ENCODE data around the gene MACROD1.

MACROD1 gene, protein sequence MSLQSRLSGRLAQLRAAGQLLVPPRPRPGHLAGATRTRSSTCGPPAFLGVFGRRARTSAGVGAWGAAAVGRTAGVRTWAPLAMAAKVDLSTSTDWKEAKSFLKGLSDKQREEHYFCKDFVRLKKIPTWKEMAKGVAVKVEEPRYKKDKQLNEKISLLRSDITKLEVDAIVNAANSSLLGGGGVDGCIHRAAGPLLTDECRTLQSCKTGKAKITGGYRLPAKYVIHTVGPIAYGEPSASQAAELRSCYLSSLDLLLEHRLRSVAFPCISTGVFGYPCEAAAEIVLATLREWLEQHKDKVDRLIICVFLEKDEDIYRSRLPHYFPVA

DNA sequence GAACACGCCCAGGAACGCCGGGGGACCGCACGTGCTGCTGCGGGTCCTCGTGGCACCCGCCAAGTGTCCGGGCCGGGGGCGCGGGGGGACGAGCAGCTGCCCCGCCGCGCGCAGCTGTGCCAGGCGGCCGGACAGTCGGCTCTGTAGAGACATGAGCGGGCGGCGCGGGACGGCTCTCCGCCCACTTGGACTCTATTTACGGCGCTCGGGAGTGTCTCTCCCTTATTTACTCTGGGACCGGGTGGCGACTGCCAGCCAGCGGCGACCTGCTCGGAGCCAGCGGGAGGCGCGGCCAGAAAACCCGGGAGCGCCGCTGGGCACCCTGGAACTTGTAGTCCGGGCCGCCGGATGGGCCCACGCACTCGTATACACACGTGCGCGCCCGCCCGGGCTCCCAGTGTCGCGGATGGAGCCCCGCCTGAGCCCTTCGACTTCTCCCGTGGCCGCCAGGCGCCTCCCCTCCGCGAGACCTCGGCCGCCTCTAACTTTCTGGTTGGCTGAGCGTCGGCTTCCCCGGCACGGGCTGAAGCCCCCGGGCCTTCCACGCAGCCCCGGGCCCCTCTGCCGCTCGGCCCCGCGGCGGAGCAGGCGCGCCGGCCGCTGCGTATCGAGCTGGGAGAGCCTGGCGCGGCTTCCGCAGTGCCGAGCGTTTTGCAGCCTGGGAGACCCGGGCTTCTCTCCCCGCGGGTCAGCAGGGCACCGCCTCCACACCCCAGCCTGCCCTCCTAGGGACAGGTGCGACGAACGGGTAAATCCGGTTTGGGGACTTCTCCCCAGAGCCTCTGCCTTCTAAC, at the start of gene MACROD1:
TSS of gene MACROD1 (minus strand) at position 272 of the 794 bp plus-strand sequence. CDS start at position 153, 119 bp downstream.
- DNase-seq = peak; percentile 74

DNA sequence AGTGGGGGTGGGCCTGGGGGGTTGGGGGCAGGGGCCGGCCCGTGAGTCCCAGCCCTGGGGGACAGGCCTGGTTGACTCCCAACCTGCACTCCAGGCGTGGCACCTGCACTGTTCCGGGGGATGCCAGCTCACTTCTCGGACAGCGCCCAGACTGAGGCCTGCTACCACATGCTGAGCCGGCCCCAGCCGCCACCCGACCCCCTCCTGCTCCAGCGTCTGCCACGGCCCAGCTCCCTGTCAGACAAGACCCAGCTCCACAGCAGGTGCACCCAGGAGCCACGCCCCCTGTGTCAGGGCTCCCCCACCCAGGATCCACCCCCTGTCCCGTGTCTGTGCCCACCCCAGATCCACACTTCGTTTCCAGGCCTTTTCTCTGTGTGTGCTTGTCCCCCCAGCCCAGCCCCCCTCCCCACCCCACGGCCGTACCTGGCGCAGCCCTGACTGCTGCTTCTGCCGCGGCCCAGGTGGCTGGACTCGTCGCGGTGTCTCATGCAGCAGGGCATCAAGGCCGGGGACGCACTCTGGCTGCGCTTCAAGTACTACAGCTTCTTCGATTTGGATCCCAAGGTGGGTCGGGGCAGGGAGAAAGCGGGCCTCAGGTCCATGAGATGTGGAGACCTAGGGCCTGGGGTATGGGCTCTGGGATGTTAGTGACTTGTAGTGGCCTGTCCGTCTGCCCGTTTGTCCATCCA, 45.4 kb upstream of the MACROD1 start:
- DNase-seq = no peak

DNA sequence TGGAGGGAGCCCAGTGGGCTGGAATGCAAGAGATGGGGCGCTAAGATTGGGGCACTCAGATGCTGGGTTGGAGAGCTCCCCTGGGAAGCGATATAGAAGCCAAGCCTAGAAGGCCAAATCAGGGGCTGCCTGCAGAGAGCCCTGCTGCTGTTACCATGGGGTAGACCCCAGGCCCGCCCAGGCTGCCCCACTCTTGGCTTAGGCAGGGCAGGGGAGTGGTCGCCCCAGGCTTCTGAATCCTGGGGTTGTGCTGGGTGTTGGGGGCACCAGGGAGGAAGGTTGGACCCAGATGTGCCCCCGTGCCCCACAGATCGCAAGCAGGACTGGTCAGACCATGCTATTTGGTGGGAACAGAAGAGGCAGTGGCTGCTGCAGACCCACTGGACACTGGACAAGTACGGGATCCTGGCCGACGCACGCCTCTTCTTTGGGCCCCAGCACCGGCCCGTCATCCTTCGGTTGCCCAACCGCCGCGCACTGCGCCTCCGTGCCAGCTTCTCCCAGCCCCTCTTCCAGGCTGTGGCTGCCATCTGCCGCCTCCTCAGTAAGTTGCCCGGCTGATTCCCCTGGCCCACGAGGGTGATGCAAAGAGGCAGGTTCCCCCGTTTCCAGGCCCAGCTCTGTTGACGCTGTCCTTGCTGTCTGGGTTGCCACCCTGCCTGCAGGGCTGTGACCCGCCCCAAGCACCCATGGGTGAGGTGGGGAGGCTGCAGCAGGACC, 44.5 kb upstream of the MACROD1 start:
- no peak for DNase-seq

DNA sequence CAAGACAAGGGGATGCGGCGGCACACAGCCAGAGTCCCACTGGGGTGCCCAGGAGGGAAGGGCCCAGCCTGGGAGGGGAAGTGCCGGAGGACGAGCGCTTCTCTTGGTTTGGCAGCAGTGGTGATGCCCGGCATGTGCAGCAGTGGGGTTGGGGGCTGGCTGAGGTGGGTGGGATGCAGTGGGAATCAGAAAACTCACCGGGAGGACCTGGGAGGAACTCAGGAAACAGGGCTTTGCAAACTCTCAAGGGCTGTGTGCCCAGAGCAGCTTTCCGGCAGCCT, 43.6 kb upstream of the MACROD1 start:
- no peak for DNase-seq

DNA sequence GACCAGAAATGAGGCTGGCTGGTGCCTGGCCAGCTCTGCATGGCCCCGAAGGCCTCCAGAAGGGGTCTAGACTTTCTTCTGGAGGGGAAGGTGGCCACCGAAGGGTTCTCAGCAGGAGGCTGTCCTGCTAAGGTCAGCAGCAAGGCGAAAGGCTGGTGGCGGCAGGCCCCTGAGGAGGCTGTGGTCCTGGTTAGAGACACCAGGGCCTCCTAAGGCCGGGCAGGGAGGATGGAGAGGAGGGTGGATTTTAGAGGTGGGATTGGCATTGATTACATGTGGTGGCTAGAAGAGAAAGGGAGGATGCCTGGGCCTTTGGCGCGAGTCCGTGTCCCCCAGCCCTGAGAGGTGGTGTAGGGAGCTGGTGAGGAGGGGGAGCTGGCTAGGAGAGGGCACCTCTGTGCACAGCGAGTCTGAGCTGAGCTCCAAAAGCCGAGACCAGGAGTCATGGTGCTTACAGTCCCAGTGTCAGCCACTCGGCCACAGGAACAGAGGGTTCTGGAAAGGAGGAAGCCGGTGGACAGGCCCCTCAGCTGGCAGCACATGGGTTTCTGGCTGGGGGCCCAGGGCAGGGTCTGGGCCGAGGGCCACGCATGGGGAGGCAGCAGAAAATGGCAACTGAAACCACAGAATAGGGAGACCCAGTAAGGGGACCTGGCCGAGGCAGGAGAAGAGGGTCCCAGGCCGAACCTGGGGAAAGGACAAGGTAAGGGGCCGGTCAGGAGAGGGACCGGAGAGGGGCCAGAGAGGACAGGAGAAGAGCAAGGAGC, 43.1 kb upstream of the MACROD1 start:
- no peak for DNase-seq

DNA sequence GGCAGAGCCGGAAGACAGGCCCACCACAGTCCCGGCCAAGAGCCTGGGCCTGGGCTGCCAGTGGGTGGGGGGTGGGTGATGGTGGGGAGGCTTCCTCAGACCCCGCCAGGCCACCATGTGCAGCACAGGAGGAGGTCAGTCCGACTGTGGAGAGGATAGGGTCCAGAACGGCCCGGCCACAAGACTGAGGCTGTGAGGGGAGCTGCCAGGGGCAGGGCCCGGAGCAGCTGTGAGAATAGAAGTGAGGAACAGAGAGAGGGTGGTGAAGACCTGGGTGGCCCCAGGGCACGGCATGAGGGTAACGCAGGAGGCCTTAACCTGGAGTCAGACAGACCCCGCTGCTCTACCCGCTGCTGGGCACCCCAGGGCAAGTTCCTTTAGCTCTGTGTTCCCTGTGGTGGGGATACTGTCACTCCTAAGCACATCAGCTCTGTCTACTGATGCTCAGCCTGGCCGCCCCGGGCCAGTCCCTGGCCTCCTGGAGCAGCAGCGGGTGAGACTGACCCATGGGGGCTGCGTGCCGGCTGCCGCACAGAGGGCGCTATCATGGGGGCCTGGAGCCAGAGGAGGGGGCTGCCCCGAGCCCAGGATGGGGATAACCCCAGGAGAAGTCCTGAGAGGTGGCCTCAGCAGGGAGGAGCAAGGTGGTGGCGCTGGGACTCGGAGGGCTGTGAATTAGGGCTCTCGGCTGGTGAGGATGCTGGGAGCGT, 42.3 kb upstream of the MACROD1 start:
- no peak for DNase-seq

DNA sequence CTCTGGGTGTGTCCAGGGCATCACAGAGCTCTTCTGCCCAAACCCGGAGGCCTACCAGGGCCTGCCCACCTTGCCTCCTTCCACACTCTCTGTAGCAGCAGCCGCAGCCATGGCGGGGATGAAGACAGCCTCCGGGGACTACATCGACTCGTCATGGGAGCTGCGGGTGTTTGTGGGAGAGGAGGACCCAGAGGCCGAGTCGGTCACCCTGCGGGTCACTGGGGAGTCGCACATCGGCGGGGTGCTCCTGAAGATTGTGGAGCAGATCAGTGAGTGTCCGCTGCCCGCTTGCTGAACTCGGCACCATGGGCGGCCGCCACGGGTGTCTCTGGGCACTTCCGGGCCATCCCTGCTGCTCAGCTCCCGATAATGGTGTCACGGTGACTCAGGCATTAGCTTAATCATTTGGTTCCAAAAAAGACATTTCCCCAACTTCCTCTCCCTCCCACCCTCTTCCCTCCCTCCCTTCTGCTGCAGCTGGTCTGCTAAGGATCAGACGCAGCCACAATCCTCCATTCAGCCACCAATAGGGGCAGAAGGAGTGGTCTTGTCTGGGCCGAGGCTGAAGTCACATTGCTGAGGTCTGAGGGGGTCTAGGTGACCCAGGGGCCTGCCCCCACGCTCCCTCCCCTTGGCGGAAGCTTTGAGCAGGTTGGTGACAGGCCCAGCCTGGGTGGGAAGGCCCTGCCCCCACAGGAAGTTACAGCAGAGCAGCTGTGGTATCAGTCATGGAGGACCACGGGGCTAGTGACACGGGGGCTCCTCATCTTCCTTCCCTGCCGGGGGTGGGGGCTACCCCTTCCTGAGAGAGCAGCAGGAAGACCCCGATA, 41.6 kb upstream of the MACROD1 start:
- DNase-seq = peak; percentile 76

DNA sequence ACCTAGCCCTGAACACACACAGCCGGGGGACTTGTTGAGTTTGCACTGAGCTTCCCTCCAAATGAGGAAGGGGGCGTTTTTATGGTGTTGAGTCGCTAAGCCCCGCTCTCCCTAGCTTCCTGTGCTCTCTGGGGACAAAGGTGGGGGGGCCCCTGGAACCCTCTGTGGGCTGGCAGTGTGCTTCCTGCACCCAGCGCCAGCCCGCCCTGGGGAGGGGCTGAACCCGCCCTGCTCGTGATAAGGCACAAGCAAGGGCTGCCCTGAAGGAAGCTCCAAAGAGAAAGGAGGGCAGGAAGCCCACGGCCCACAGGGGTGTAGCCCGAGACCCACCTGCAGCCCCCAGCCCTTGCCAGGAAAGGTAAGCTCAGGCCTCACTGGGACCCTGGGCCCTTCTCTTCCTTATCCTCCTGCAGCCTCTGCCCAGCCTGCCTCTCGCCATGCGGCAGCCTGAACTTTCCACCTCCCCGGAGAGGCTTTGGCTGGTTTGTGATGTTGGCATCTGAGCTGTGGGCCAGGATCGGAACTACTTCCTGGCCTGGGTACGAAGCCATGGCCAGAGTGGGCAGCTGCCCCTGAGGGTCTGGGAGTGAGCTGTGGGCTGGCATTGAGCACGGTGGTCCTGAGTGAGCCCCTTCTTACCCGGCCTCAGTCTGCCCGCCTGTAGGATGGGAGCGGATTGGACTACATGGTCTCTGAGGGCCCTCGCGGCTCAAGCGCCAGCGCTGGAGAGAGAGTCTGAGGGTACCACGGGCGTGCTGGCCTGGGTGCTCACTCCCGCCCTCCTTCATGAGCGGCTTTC, 40.7 kb upstream of the MACROD1 start, which contains the start of gene FERMT3:
TSS of gene FERMT3 (plus strand) at position 265 of the 799 bp plus-strand sequence. CDS start 644 bp downstream, outside the sequence.
- peak; percentile 64 for DNase-seq

DNA sequence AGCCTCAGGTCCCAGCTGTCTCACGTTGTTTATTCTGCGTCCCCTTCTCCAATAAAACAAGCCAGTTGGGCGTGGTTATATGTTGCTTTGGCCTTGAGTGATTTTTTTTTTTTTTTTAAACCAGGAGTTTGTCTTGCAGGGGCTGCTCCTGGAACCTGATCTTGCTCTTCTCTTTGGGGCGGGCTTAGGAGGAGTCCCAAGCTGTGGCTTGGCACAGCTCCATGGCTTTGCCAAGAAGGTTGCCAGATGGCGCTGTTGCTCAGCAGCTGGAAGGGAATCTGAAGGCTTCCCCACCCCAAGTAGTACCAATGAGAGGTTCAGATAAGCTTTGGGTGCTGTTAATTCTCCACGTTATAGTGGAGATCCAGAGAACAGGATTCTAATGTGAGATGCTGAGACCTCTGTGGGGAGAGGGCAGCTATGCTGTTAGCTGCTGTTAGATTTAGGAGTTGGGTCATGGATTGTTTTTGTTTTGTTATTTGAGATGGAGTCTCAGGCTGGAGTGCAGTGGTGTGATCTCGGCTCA, 38.6 kb upstream of the MACROD1 start:
- peak; percentile 72 for DNase-seq

DNA sequence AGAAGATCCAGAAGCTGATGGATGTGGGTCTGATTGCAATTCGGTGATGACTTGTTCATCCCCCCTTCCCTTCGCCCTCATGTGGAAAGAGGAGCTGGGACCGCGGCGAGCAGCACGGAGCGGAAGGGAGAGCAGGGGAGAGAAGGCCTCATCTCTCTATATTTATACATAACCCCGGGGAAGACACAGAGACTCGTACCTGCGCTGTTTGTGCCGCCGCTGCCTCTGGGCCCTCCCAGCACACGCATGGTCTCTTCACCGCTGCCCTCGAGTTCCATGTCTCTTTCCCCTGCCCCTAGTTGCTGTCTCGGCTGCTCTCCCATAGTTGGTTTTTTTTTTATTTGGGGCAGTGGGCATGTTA, 38.1 kb upstream of the MACROD1 start:
- DNase-seq = no peak

DNA sequence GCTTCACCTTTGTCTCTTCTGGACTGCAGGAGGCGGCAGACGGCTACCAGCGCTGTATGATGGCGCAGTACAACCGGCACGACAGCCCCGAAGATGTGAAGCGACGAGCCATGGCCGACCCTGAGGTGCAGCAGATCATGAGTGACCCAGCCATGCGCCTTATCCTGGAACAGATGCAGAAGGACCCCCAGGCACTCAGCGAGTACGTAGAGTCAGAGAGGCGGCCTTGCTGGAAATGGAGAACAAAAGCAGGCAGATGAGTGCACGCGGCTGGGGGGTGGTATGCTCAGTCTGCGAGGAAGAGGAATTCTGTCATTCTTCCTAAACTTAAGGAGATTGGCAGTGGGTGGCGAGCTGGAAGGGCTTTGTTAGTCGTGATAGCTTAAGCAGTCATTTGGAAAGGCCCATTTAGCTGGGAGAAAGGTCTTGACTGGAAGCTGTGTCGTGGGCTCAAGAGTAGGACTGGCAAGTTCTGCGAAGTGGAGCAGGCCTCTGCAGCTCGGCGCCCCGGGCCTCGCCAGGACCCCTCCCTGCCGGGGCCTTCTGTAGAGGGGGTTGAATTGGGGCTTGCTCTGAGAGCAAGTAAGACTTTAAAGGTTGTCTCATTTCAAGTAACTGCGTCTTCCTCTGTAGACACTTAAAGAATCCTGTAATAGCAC, 37.6 kb upstream of the MACROD1 start:
- DNase-seq = no peak

DNA sequence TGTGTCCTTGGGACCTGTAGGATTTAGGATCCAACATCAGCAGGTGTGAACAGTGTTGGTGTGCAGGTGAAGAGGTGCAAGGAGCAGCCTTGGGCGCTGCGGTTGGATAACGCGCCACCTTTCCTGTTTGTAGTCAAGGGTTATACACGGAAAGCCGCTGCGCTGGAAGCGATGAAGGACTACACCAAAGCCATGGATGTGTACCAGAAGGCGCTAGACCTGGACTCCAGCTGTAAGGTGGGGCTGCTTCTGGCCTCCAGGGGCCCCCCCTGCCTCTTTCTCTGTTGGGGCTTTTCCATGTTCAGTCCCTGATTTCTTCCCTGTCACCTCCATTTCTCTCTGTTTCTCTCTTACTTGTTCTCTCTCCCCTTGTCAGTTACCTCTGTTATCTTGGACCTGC, 37.1 kb upstream of the MACROD1 start:
- DNase-seq = no peak

DNA sequence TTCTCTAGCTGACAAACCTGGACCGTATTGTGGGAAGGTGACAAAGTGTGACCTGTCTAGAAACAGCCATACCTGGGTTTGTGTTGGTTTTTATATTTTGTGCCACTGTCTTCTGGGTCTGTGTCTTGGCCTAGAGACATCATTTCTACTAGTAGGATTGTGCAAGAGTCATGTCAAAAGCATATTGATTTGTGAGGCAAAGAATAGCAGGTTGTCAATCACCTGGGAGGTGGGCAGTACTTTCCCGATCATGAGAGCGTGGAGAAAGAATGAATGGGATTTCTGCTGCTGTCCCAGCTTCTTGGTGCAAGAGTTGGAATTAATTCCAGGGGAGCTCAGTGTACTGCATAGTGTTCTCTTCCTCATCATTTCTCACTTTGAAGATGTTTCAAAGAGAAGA, 35.6 kb upstream of the MACROD1 start:
- no peak for DNase-seq

DNA sequence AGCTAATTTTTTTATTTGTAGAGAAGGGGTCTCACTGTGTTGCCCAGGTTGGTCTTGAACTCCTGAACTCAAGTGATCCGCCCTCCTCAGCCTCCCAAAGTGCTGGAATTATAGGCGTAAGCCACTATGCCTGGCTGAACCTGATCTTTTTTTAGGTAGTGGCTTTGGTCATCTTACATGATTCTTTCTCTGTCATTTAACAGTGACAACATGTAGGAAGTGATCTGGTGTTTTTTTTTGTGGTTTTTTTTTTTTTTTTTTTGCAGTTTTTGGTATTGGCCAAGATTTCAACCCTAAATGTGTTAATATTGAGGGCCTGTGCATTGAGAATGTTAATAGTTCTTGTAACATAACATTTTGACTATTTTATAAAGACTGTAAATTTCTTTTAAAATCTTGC, 32.6 kb upstream of the MACROD1 start:
- no peak for DNase-seq

DNA sequence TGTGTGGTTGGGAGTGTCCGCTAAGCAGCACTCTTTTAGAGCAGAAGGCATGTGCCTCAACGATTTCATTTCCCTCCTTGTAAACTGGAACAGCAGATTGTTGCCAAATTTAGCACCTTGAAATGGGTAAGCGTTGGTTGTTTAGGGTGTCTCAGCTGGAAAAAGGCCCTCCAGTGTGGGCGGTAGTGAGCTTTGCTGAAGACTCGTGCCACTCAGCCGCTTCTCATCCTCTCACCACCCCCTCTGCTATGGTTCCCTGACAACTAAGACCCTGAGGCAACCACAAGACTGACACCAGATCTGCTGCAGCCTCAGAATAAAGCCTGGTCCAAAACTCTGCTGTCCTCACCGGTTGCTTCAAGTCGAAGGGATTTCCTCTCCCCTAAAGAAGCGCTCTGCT, 30.7 kb upstream of the MACROD1 start:
- DNase-seq = no peak

DNA sequence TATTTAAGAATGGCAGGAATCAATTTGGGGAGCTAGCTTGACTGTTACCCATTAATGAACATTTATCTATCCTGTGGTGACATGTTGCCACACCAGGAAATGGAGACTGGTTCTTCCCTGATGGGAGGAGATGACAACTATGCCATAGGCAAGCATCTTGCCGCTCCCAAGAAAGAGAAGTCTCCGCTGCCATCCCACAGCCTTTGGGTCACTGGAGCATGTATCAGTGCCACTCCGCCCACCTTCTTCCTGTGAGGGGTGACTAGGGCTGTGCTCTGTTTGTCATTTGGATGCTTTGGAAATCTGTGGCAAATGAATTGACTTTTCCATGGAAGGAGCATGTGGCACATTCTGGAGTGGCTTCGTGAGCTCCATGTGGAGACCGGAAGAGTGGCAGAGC, 26.5 kb upstream of the MACROD1 start:
- no peak for DNase-seq

DNA sequence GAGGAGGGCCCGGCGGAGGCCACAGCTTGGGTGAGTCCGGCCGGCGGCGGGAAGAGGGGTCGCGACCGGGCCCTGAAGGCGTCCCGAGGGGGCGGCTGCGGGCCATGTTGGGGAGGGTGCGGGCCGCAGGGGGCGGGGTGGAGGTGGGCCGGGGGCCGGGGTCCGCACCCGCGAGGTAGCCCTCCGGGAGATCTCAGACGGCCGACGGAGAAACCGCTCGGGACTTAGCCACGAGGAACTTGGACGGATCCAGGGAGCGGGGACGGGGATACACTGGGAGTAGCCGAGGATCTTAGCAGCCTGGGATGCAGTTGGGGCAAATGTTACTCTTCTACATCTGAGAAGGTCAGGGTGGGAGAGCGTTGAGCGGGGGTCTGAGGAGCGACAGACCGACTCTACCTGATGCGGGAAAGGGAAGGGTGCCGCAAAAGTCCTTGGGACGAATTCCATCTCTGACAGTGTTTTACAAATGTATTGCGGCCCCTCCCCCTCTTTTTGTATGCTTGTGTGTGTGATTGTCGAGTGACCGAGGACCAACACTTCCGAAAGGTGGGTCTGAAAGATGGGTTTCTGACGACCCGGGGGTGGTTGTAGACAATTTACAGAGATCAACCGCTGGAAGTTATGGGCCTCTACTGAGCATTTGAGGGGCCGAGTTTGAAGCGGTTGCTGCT, 20.7 kb upstream of the MACROD1 start:
- DNase-seq = peak; percentile 21

DNA sequence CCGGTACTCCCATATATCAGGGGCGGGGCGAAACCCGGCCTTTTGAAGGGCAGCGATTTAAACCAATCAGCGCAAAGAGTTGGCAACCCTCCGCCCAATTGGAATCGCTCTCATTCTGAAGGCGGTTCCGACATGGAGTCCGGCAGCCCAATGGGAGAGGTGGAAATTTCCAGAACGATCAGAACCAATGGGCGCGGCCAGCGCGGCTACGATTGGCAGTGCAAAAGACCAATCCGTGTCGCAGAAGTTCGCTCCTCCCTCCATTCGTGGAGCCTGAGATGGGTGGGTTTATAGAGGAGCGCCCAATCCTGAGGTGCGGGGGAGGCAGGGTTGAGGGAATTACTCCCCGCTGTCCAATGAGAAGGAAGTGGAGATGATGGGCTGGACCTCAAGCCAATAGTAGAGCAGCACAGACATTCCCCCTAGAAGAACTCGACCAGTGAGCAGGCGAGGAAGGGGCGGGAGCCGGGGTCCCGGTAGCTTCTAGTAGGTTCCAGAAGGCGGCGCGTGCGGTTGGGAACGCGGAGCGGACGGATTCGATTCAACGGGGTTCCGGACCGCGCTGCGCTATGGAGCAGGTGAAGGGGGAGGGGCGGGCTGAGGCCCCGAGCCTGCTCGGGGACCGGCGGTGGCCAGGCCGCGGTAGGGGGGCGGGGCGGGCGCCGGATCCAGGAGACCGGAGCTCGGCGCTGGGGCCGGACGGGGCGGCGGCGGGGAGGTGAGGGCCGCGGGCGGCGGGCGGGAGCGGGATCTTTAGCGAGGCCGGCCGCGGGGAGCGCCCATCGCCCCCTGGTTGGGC, 20.0 kb upstream of the MACROD1 start, which contains the start of gene STIP1:
TSS of gene STIP1 (plus strand) at position 479 of the 799 bp plus-strand sequence. CDS start at position 570, 91 bp downstream.
- DNase-seq = peak; percentile 96

Measured in activated T-cell treated with anti-CD3 and anti-CD28 coated beads for 4 hours (primary cell).